WTC11 (cell line): ENCODE results near the gene HDGFL2.

Source experiments
- ARID4B ChIP-seq: sonication (generic); formaldehyde crosslinking; IDR thresholded peaks from 2 replicates; pipeline ENCODE4 v1.8.0; 2023; ENCODE audit warnings: missing genetic modification reagents, mild to moderate bottlenecking, borderline replicate concordance
- E2F1 ChIP-seq: sonication (generic); formaldehyde crosslinking; IDR thresholded peaks from 2 replicates; pipeline ENCODE4 v1.8.0; 2022; ENCODE audit warnings: mild to moderate bottlenecking, missing genetic modification reagents
- HMGA2 ChIP-seq: fragments of 250-450 bp; sonication (Bioruptor Pico); IDR thresholded peaks from 2 replicates; pipeline ENCODE4 v1.4.0; 2021; ENCODE audit warnings: mild to moderate bottlenecking, moderate library complexity
- MLX ChIP-seq: sonication (generic); formaldehyde crosslinking; IDR thresholded peaks from 2 replicates; pipeline ENCODE4 v1.8.1; 2023; ENCODE audit warnings: mild to moderate bottlenecking, missing genetic modification reagents, moderate library complexity
- ZNF263 ChIP-seq: sonication (generic); formaldehyde crosslinking; IDR thresholded peaks from 2 replicates; pipeline ENCODE4 v1.8.1; 2022; ENCODE audit warnings: low read depth, mild to moderate bottlenecking, moderate library complexity, missing genetic modification reagents
- ZNF317 ChIP-seq: sonication (generic); formaldehyde crosslinking; IDR thresholded peaks from 2 replicates; pipeline ENCODE4 v1.8.1; 2023; ENCODE audit warnings: low read depth, mild to moderate bottlenecking, moderate library complexity, missing genetic modification reagents, borderline replicate concordance
- TF ChIP-seq, protein P1 (sequence below): fragments of 200-600 bp; IDR thresholded peaks from 2 replicates; pipeline ENCODE4 v1.8.0; 2022; ENCODE audit warnings: antibody characterized with exemption
- TF ChIP-seq, protein P2 (sequence below): sonication (generic); formaldehyde crosslinking; IDR thresholded peaks from 2 replicates; pipeline ENCODE4 v1.8.0; 2022; ENCODE audit warnings: mild to moderate bottlenecking, missing genetic modification reagents
- TF ChIP-seq, protein P3 (sequence below): sonication (generic); formaldehyde crosslinking; IDR thresholded peaks from 2 replicates; pipeline ENCODE4 v1.8.0; 2022; ENCODE audit warnings: missing genetic modification reagents
- TF ChIP-seq, protein P4 (sequence below): sonication (generic); formaldehyde crosslinking; IDR thresholded peaks from 2 replicates; pipeline ENCODE4 v1.8.0; 2023; ENCODE audit warnings: missing genetic modification reagents

DNA sequence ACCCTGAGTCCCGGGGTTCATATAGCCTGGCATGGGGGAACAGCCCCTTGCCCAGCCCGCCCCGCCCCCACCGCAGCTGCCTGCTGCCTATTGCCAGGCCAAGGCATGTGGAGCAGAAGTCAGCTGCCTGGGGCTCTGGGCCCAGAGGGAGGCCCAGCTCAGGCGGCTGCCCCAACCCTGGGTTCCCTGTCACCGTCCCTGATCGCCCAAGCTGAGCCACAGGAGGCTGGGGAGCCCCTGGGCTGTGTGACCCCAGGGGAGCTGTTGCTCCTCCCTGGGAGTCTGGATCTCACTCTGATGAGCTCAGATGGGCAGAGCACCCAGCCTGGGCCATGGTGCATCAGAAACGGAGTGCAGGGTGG is 44.8 kb downstream of the HDGFL2 start:
- TF ChIP-seq ZNF317 (no peak), HMGA2 (CRISPR knock-in tag) (no peak), ARID4B (CRISPR knock-in tag) (no peak), E2F1 (CRISPR knock-in tag) (no peak), MLX (CRISPR knock-in tag) (no peak), ZNF263 (no peak)
- TF ChIP-seq, protein P1, sequence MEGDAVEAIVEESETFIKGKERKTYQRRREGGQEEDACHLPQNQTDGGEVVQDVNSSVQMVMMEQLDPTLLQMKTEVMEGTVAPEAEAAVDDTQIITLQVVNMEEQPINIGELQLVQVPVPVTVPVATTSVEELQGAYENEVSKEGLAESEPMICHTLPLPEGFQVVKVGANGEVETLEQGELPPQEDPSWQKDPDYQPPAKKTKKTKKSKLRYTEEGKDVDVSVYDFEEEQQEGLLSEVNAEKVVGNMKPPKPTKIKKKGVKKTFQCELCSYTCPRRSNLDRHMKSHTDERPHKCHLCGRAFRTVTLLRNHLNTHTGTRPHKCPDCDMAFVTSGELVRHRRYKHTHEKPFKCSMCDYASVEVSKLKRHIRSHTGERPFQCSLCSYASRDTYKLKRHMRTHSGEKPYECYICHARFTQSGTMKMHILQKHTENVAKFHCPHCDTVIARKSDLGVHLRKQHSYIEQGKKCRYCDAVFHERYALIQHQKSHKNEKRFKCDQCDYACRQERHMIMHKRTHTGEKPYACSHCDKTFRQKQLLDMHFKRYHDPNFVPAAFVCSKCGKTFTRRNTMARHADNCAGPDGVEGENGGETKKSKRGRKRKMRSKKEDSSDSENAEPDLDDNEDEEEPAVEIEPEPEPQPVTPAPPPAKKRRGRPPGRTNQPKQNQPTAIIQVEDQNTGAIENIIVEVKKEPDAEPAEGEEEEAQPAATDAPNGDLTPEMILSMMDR, result no peak
- TF ChIP-seq, protein P2, sequence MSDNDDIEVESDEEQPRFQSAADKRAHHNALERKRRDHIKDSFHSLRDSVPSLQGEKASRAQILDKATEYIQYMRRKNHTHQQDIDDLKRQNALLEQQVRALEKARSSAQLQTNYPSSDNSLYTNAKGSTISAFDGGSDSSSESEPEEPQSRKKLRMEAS (CRISPR knock-in tag), result no peak
- TF ChIP-seq, protein P3, sequence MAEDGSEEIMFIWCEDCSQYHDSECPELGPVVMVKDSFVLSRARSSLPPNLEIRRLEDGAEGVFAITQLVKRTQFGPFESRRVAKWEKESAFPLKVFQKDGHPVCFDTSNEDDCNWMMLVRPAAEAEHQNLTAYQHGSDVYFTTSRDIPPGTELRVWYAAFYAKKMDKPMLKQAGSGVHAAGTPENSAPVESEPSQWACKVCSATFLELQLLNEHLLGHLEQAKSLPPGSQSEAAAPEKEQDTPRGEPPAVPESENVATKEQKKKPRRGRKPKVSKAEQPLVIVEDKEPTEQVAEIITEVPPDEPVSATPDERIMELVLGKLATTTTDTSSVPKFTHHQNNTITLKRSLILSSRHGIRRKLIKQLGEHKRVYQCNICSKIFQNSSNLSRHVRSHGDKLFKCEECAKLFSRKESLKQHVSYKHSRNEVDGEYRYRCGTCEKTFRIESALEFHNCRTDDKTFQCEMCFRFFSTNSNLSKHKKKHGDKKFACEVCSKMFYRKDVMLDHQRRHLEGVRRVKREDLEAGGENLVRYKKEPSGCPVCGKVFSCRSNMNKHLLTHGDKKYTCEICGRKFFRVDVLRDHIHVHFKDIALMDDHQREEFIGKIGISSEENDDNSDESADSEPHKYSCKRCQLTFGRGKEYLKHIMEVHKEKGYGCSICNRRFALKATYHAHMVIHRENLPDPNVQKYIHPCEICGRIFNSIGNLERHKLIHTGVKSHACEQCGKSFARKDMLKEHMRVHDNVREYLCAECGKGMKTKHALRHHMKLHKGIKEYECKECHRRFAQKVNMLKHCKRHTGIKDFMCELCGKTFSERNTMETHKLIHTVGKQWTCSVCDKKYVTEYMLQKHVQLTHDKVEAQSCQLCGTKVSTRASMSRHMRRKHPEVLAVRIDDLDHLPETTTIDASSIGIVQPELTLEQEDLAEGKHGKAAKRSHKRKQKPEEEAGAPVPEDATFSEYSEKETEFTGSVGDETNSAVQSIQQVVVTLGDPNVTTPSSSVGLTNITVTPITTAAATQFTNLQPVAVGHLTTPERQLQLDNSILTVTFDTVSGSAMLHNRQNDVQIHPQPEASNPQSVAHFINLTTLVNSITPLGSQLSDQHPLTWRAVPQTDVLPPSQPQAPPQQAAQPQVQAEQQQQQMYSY (CRISPR knock-in tag), result no peak
- TF ChIP-seq, protein P4, sequence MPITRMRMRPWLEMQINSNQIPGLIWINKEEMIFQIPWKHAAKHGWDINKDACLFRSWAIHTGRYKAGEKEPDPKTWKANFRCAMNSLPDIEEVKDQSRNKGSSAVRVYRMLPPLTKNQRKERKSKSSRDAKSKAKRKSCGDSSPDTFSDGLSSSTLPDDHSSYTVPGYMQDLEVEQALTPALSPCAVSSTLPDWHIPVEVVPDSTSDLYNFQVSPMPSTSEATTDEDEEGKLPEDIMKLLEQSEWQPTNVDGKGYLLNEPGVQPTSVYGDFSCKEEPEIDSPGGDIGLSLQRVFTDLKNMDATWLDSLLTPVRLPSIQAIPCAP (CRISPR knock-in tag), result no peak
